ENCODE measurements around the gene FIGNL2. TPM values are rescaled to one million over a fixed set of nuclear protein-coding genes. Genes with fewer than 3 reads are reported as not detected.

Gene FIGNL2
- polyA plus RNA-seq, 1 donor from 2014 or later, result not detected

GRCh38 chr12:51852404-51853137 is 4.1 kb upstream of the FIGNL2 start:
- H3K4me3 Mint-ChIP-seq, result peak overlapping the region in 2 of 4 donors; percentile 42 to 48

GRCh38 chr12:51851413-51852124 is 3.1 kb upstream of the FIGNL2 start:
- H3K36me3 Mint-ChIP-seq, result peaks cover 3% of the 10 kb centered on the region
- peaks cover 0 to 1% (median 0%) of the 10 kb centered on the region in 3 donors for H3K9me3 Mint-ChIP-seq
- H3K4me1 Mint-ChIP-seq, result peaks cover 4 to 6% (median 6%) of the 10 kb centered on the region in 3 donors
- H3K27me3 Mint-ChIP-seq, result peaks cover 37% of the 10 kb centered on the region
- H3K27ac Mint-ChIP-seq, result no peak overlapping the region
- peak overlapping the region in 1 of 4 donors; percentile 37 for H3K4me3 Mint-ChIP-seq

More at GRCh38 chr12:51852404-51853137, 4.1 kb upstream of the FIGNL2 start:
- Mint-ChIP-seq H3K36me3 (peaks cover 3% of the 10 kb centered on the region), H3K4me1 (peaks cover 4 to 5% (median 4%) of the 10 kb centered on the region in 3 donors), H3K27me3 (peaks cover 33% of the 10 kb centered on the region), H3K27ac (no peak overlapping the region), H3K9me3 (no peaks in the 10 kb centered on the region)

GRCh38 chr12:51850965-51851299 is 2.4 kb upstream of the FIGNL2 start:
- Mint-ChIP-seq H3K9me3 (peaks cover 0 to 3% (median 0%) of the 10 kb centered on the region in 3 donors), H3K27ac (no peak overlapping the region), H3K4me1 (peaks cover 4 to 11% (median 9%) of the 10 kb centered on the region in 3 donors), H3K36me3 (peaks cover 3% of the 10 kb centered on the region), H3K4me3 (no peak overlapping the region), H3K27me3 (peaks cover 37% of the 10 kb centered on the region)

GRCh38 chr12:51850081-51850964 is 1.8 kb upstream of the FIGNL2 start:
- H3K9me3 Mint-ChIP-seq, result peaks cover 0 to 3% (median 0%) of the 10 kb centered on the region in 3 donors
- H3K27me3 Mint-ChIP-seq, result peaks cover 40% of the 10 kb centered on the region
- peak overlapping the region in 2 of 4 donors; percentile 17 to 57 for H3K4me3 Mint-ChIP-seq
- no peak overlapping the region for H3K27ac Mint-ChIP-seq
- peaks cover 4 to 12% (median 9%) of the 10 kb centered on the region in 3 donors for H3K4me1 Mint-ChIP-seq
- peaks cover 2% of the 10 kb centered on the region for H3K36me3 Mint-ChIP-seq

GRCh38 chr12:51848841-51849735 is 570 bp upstream of the FIGNL2 start:
- peaks cover 0 to 3% (median 0%) of the 10 kb centered on the region in 3 donors for H3K9me3 Mint-ChIP-seq
- peaks cover 5% of the 10 kb centered on the region for H3K36me3 Mint-ChIP-seq
- no peak overlapping the region for H3K27ac Mint-ChIP-seq
- H3K4me1 Mint-ChIP-seq, result peaks cover 4 to 12% (median 9%) of the 10 kb centered on the region in 3 donors
- peak overlapping the region in 1 of 4 donors; percentile 84 for H3K4me3 Mint-ChIP-seq
- peaks cover 47% of the 10 kb centered on the region for H3K27me3 Mint-ChIP-seq

- Mint-ChIP-seq H3K27ac (no peak overlapping the region), H3K4me1 (peaks cover 4 to 12% (median 9%) of the 10 kb centered on the region in 3 donors), H3K27me3 (peaks cover 45% of the 10 kb centered on the region), H3K9me3 (peaks cover 0 to 3% (median 0%) of the 10 kb centered on the region in 3 donors), H3K36me3 (peaks cover 6% of the 10 kb centered on the region), H3K4me3 (peak overlapping the region in 3 of 4 donors; percentile 52 to 76 (median 60))
Measured at GRCh38 chr12:51847643-51848325, 734 bp downstream of the FIGNL2 start.

- Mint-ChIP-seq H3K4me1 (peaks cover 4 to 12% (median 9%) of the 10 kb centered on the region in 3 donors), H3K27me3 (peaks cover 44% of the 10 kb centered on the region), H3K27ac (no peak overlapping the region), H3K9me3 (peaks cover 0 to 3% (median 0%) of the 10 kb centered on the region in 3 donors), H3K4me3 (peak overlapping the region; percentile 34 to 92 (median 84)), H3K36me3 (peaks cover 6% of the 10 kb centered on the region)
Measured at GRCh38 chr12:51846911-51847642, 1.4 kb downstream of the FIGNL2 start.

GRCh38 chr12:51846271-51846691 is 2.2 kb downstream of the FIGNL2 start:
- Mint-ChIP-seq H3K27ac (no peak overlapping the region), H3K27me3 (peaks cover 46% of the 10 kb centered on the region), H3K4me1 (peaks cover 2 to 10% (median 5%) of the 10 kb centered on the region in 3 donors), H3K9me3 (peaks cover 0 to 3% (median 0%) of the 10 kb centered on the region in 3 donors), H3K4me3 (peak overlapping the region; percentile 34 to 90 (median 80)), H3K36me3 (peaks cover 6% of the 10 kb centered on the region)

GRCh38 chr12:51845482-51845881 is 3.0 kb downstream of the FIGNL2 start:
- H3K9me3 Mint-ChIP-seq, result peaks cover 0 to 3% (median 0%) of the 10 kb centered on the region in 3 donors
- no peak overlapping the region for H3K27ac Mint-ChIP-seq
- peaks cover 42% of the 10 kb centered on the region for H3K27me3 Mint-ChIP-seq
- peak overlapping the region in 1 of 4 donors; percentile 52 for H3K4me3 Mint-ChIP-seq
- peaks cover 3% of the 10 kb centered on the region for H3K36me3 Mint-ChIP-seq
- H3K4me1 Mint-ChIP-seq, result peaks cover 0 to 7% (median 5%) of the 10 kb centered on the region in 3 donors

GRCh38 chr12:51844854-51845253 is 3.7 kb downstream of the FIGNL2 start:
- H3K27me3 Mint-ChIP-seq, result peaks cover 45% of the 10 kb centered on the region
- H3K36me3 Mint-ChIP-seq, result peaks cover 3% of the 10 kb centered on the region
- no peak overlapping the region for H3K4me3 Mint-ChIP-seq
- H3K27ac Mint-ChIP-seq, result no peak overlapping the region
- peaks cover 0 to 3% (median 0%) of the 10 kb centered on the region in 3 donors for H3K9me3 Mint-ChIP-seq
- H3K4me1 Mint-ChIP-seq, result peaks cover 0 to 7% (median 5%) of the 10 kb centered on the region in 3 donors

- H3K9me3 Mint-ChIP-seq, result peaks cover 0 to 3% (median 0%) of the 10 kb centered on the region in 3 donors
- H3K4me1 Mint-ChIP-seq, result peaks cover 3 to 7% (median 5%) of the 10 kb centered on the region in 3 donors
Measured at GRCh38 chr12:51841727-51842126, 6.8 kb downstream of the FIGNL2 start.

GRCh38 chr12:51840966-51841365 is 7.6 kb downstream of the FIGNL2 start:
- Mint-ChIP-seq H3K9me3 (no peaks in the 10 kb centered on the region), H3K27me3 (peaks cover 47% of the 10 kb centered on the region), H3K4me3 (no peak overlapping the region), H3K36me3 (peaks cover 3% of the 10 kb centered on the region), H3K27ac (no peak overlapping the region), H3K4me1 (peaks cover under 1 to 3% (median under 1%) of the 10 kb centered on the region in 3 donors)

More at GRCh38 chr12:51841727-51842126, 6.8 kb downstream of the FIGNL2 start:
- H3K36me3 Mint-ChIP-seq, result peaks cover 3% of the 10 kb centered on the region
- H3K27me3 Mint-ChIP-seq, result peaks cover 55% of the 10 kb centered on the region
- H3K4me3 Mint-ChIP-seq, result no peak overlapping the region
- H3K27ac Mint-ChIP-seq, result no peak overlapping the region

Data from IgD-negative memory B cell (primary cell).